ENCODE data around the gene PTPN23.

DNA sequence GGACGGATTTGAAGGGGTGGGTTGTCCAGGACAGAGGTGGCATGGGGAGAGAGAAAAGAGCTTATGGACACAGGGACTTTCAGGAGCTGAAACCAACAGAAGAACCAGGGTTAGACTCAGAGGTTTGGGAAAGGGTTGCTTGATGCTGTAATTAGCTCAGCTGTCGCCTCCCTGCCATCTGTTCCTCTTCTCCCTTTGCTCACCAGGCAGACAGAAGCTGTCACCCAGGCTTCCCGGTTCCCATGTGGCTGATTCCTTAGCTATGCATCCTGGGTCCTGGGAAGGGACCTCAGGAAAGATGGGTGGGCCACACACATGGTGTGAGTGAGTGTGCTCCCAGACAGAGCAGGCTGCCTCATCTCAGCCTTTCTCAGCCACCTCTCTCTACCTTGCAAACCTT lies 14.1 kb downstream of the PTPN23 start:
- no peak for TF ChIP-seq POLR2A (IDR thresholded peaks at IDR 0.05)
- TF ChIP-seq, protein P1, sequence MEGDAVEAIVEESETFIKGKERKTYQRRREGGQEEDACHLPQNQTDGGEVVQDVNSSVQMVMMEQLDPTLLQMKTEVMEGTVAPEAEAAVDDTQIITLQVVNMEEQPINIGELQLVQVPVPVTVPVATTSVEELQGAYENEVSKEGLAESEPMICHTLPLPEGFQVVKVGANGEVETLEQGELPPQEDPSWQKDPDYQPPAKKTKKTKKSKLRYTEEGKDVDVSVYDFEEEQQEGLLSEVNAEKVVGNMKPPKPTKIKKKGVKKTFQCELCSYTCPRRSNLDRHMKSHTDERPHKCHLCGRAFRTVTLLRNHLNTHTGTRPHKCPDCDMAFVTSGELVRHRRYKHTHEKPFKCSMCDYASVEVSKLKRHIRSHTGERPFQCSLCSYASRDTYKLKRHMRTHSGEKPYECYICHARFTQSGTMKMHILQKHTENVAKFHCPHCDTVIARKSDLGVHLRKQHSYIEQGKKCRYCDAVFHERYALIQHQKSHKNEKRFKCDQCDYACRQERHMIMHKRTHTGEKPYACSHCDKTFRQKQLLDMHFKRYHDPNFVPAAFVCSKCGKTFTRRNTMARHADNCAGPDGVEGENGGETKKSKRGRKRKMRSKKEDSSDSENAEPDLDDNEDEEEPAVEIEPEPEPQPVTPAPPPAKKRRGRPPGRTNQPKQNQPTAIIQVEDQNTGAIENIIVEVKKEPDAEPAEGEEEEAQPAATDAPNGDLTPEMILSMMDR (IDR thresholded peaks at IDR 0.05) = no peak

Data from right lobe of liver (tissue), 4 donors.